NCI-H1092 (cell line): ENCODE data around the gene PLCB2.

Source experiments
- DNase-seq: peaks from one replicate; lab custom pipeline; 2025; lab: John Stamatoyannopoulos, UW

The PLCB2 gene

GRCh38 chr15:40323953-40324937, 16.5 kb upstream of the PLCB2 start:
- DNase-seq, result no peak

GRCh38 chr15:40323239-40323952, 15.7 kb upstream of the PLCB2 start, which contains the start of gene INAFM2:
INAFM2 (plus strand) TSS chr15:40323692; CDS start chr15:40324056, 364 bp downstream.
- DNase-seq, result peak; percentile 68

GRCh38 chr15:40322531-40323238, 14.9 kb upstream of the PLCB2 start:
- no peak for DNase-seq

- DNase-seq, result peak; percentile 12
Measured at GRCh38 chr15:40320931-40321371, 13.2 kb upstream of the PLCB2 start.

GRCh38 chr15:40320409-40320808, 12.7 kb upstream of the PLCB2 start:
- DNase-seq, result no peak

GRCh38 chr15:40317580-40317979, 9.8 kb upstream of the PLCB2 start:
- DNase-seq, result no peak

GRCh38 chr15:40316931-40317330, 9.2 kb upstream of the PLCB2 start:
- DNase-seq, result no peak

- no peak for DNase-seq
Measured at GRCh38 chr15:40314723-40315276, 7.1 kb upstream of the PLCB2 start.

- DNase-seq, result peak; percentile 44
Measured at GRCh38 chr15:40313531-40314398, 6.0 kb upstream of the PLCB2 start.

GRCh38 chr15:40312370-40313158, 4.8 kb upstream of the PLCB2 start:
- DNase-seq, result no peak

- no peak for DNase-seq
Measured at GRCh38 chr15:40310993-40311392, 3.3 kb upstream of the PLCB2 start.

- DNase-seq, result no peak
Measured at GRCh38 chr15:40310001-40310959, 2.5 kb upstream of the PLCB2 start.

GRCh38 chr15:40309344-40309862, 1.7 kb upstream of the PLCB2 start:
- DNase-seq, result no peak

- DNase-seq, result no peak
Measured at GRCh38 chr15:40306908-40307307, 827 bp downstream of the PLCB2 start.

GRCh38 chr15:40306371-40306770, 1.4 kb downstream of the PLCB2 start:
- no peak for DNase-seq

- no peak for DNase-seq
Measured at GRCh38 chr15:40305281-40305680, 2.5 kb downstream of the PLCB2 start.

- DNase-seq, result no peak
Measured at GRCh38 chr15:40303576-40303975, 4.2 kb downstream of the PLCB2 start.

GRCh38 chr15:40302981-40303380, 4.8 kb downstream of the PLCB2 start:
- no peak for DNase-seq
